Dendritic cell treated with granulocyte-macrophage colony-stimulating factor and Interleukin-4, amounts not matched to agents 40 ng/mL and 50 ng/mL, for 4 days (primary cell): Measurements from ENCODE around the gene PPP1R26.
"Not testable (repeated sequence)": the region's sequence is repeated elsewhere in the genome, so short reads cannot be mapped to it uniquely, and the experiment has no call there.

Source experiments
- H3K27ac Mint-ChIP-seq: one replicate; pipeline ENCODE4 v1.8.0; 2022; ENCODE audit warnings: mild to moderate bottlenecking, mixed read lengths
- H3K27me3 Mint-ChIP-seq: one replicate; pipeline ENCODE4 v1.8.0; 2022; ENCODE audit warnings: mild to moderate bottlenecking, mixed read lengths
- H3K36me3 Mint-ChIP-seq: one replicate; pipeline ENCODE4 v1.8.0; 2022; ENCODE audit warnings: low read depth, mixed read lengths
- H3K4me1 Mint-ChIP-seq: one replicate; pipeline ENCODE4 v1.8.0; 2022; ENCODE audit warnings: low read depth, mixed read lengths
- H3K4me3 Mint-ChIP-seq: one replicate; pipeline ENCODE4 v1.8.0; 2022; ENCODE audit warnings: mild to moderate bottlenecking, moderate library complexity, mixed read lengths
- H3K9me3 Mint-ChIP-seq: one replicate; pipeline ENCODE4 v1.8.0; 2022; ENCODE audit warnings: mixed read lengths
- intact Hi-C: fragments of 100-400 bp; cut with micrococcal nuclease; formaldehyde crosslinking; loops from one replicate; pipeline ENCODE4 v1.15.0; 2022

The PPP1R26 gene

DNA sequence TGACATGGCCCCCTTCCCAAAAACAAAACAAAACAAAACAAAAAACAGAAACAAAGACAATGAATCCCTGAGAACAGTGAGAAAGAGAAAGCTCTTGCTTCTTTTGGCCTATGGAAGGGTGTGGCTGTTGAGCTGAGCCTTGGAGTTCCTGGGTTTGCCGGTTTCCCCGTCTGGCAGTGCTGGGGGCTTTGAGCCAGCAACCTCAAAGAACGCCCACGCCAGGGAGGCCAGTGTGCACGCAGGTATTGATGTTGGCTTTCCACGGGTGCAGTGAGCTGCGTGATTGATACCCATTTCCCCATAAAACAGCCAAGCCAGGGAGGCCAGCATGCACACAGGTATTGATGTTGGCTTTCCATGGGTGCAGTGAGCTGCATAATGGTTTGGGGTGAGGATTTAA lies 33.3 kb downstream of the PPP1R26 start:
- H3K36me3 Mint-ChIP-seq, result no peaks in the 10 kb centered on the region
- no peaks in the 10 kb centered on the region for H3K4me1 Mint-ChIP-seq
- intact Hi-C loops, result no loop called here
- H3K27me3 Mint-ChIP-seq, result peaks cover 23% of the 10 kb centered on the region
- H3K4me3 Mint-ChIP-seq, result no peak overlapping the region
- H3K9me3 Mint-ChIP-seq, result peaks cover 13% of the 10 kb centered on the region
- H3K27ac Mint-ChIP-seq, result no peak overlapping the region

DNA sequence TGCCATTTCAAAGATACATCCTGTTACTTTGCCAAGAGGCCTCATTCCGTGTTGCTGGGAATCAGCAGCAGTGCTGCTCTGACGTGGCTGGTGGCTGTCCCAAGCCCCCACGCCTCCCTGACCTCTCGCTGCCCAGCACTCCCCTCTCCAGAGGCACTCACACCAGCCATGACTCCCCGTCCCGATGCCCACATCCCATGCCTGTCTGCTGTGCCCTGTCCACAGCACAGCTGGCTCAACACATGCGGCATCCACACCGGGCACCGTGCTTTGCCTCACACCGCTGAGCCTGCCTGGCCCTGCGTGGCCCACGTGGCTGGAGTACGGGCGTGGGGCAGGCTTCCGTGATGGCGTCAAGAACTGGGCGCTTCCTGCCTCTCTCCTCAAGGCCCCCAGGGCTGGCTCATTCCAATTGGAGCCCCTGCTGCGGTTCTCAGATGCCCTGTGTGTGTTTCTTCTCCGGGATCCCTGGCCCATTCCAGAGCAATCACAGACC lies 33.8 kb downstream of the PPP1R26 start:
- Mint-ChIP-seq H3K27me3 (peaks cover 25% of the 10 kb centered on the region), H3K36me3 (no peaks in the 10 kb centered on the region), H3K9me3 (peaks cover 13% of the 10 kb centered on the region), H3K4me1 (no peaks in the 10 kb centered on the region), H3K27ac (no peak overlapping the region), H3K4me3 (no peak overlapping the region)
- intact Hi-C loops, result no loop called here

DNA sequence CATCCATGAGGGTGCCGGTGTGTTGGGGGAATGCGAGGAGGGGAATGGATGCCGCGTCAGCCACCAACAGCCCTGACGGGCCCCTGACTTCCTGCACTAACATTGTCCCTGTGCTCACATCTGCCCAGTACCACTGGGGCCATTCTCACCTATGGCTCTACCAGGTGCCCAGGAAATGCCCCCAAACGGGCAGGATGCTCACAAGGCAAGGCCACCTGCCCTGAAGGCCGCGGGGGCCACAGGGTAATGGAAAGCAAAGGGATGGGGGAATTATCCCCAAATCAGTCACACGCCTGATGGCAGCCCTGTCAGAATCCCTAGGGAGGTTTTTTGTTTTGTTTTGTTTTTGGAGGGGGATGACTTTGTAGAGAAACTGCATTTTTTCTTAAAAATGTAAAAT lies 34.3 kb downstream of the PPP1R26 start:
- H3K9me3 Mint-ChIP-seq, H3K36me3 Mint-ChIP-seq, H3K4me1 Mint-ChIP-seq, H3K4me3 Mint-ChIP-seq, intact Hi-C loops, H3K27ac Mint-ChIP-seq: not testable (repeated sequence)
- H3K27me3 Mint-ChIP-seq, result peaks cover 27% of the 10 kb centered on the region

DNA sequence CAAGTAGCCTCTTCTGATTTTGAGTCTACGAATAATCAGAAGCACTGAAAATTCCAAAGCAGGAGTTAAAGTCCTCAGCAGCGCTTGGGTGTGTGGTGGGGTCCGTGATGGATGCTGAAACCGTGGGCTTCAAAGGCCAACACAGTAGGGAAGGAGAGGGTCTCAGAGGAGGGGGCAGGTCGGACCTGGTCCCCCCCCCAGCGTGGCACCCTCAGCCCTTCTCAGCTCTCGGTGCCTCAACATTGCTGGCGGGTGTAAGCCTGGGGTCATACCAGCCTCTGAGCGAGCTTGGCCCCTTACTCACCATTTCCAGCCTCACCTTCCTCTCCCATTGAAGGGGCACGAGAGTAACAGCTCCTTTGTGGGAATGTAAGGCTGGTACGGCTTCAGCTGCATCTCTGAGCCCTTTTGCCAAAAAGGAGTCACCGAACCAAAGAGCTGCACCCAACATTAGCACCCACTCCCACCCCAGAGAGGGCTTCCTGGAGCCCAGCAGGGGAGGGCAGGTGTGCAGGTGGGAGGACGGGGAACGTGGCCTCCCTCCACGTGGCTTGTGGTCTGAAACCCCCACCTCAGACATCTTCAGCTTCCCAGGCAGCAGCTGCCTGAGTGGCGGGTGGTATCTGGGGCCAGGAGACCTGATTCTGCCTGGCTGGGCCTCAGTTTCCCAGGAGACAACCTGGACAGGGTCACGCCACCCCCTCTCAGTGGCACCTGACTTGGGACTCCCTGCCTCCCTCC lies 34.9 kb downstream of the PPP1R26 start:
- H3K27ac Mint-ChIP-seq, result no peak overlapping the region
- H3K4me3 Mint-ChIP-seq, result no peak overlapping the region
- peaks cover 2% of the 10 kb centered on the region for H3K9me3 Mint-ChIP-seq
- H3K36me3 Mint-ChIP-seq, result no peaks in the 10 kb centered on the region
- H3K4me1 Mint-ChIP-seq, result no peaks in the 10 kb centered on the region
- peaks cover 32% of the 10 kb centered on the region for H3K27me3 Mint-ChIP-seq
- intact Hi-C loops, result no loop called here

DNA sequence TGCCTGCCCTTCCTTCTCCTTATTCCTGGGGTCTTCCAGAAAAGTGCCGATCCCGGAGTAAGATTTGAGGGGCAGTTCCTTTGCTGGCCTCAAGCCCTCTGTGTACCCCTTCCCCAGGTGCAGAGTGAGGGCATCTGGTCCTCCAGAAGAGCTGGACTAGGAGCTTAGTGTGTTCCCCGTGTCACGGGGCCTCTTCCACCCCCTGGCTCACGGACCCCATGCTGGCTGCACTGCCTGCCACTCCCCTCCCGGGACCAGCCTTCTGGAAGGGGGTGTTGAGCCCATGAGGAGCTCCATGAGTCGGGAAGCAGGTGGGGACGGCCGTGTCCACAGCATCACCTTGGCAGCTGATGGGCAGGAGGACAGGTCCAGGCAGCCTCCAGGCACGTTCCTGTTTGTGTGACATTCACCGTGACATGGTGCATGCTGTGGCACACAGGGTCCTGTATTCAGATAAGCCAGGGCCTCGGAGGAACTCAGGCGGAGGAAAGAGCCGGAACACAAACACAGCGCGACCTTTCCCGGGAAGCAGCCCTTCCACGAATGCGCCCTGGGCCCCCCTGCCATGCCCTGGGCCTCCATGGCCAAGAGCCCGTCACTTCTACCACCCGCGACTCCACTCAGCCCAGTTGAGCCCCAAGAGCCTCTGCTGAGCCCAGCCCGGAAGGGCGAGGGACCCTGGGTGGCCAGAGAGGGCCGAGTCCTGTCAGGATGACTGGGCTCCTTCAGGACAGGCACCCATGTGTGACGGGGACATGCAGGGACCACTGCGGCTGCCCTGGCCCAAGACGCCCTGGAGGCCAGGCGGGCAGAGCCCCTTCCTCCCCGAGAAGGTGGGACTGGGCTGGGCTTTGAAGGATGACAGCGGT lies 35.7 kb downstream of the PPP1R26 start:
- Mint-ChIP-seq H3K27ac (no peak overlapping the region), H3K36me3 (no peaks in the 10 kb centered on the region), H3K4me3 (no peak overlapping the region), H3K27me3 (peaks cover 36% of the 10 kb centered on the region), H3K9me3 (no peaks in the 10 kb centered on the region), H3K4me1 (no peaks in the 10 kb centered on the region)
- intact Hi-C loops, result no loop called here

DNA sequence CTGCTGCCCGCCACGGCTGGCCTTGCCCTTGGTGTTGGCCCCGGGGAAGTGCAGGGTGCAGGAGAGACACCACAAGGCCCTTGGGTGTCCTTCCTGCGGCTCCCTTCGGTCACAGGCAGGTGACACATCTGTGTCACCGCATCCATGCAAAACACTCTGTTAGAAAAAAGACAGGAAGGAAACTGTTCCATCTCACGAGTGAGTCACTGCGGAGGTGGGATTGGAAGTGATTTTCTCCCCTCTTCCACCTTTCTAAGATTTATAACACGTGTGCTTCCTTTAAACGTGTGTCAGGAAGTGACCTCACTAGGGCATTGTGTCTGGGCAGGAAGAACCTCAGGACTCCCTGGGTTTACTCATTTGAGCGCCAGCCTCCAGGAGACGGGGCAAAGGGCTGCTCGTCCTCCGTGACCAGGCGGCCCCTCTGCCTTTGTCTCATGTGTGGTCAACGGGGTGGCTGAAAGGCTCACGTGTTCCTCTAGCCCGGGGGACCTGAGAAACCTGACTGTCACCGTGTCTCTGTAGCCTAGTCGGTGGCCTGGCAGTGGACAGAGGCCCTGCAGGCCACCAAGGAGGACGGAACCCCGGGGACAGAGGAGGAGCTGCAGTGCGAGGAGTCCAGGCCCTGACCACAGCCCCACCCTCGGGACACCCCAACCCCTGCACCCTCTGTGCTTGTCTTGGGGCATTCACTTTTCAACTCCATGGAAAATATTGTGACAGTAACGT lies 36.7 kb downstream of the PPP1R26 start:
- intact Hi-C loops, result no loop called here
- Mint-ChIP-seq H3K9me3 (no peaks in the 10 kb centered on the region), H3K27ac (no peak overlapping the region), H3K27me3 (peaks cover 39% of the 10 kb centered on the region), H3K4me3 (no peak overlapping the region), H3K36me3 (no peaks in the 10 kb centered on the region), H3K4me1 (no peaks in the 10 kb centered on the region)

DNA sequence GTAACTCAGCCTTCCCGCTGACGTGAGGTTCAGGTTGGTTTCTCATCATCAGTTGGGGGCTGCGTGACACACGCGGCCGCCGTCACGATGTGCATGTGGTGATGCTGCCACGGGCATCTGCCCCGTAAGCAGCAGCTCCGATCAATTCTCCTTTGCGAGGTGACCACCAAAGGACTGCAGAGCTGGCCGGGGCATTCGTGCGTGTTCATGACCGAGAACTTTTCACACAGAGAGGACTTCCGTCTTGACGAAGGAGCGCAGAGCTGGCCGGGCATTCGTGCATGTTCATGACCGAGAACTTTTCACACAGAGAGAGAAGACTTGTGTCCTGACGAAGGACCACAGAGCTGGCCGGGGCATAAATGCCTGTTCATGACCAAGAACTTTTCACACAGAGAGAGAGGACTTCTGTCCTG lies 37.8 kb downstream of the PPP1R26 start:
- intact Hi-C loops, result no loop called here
- Mint-ChIP-seq H3K4me3 (no peak overlapping the region), H3K27ac (no peak overlapping the region), H3K36me3 (no peaks in the 10 kb centered on the region), H3K4me1 (no peaks in the 10 kb centered on the region), H3K9me3 (no peaks in the 10 kb centered on the region), H3K27me3 (peaks cover 35% of the 10 kb centered on the region)

DNA sequence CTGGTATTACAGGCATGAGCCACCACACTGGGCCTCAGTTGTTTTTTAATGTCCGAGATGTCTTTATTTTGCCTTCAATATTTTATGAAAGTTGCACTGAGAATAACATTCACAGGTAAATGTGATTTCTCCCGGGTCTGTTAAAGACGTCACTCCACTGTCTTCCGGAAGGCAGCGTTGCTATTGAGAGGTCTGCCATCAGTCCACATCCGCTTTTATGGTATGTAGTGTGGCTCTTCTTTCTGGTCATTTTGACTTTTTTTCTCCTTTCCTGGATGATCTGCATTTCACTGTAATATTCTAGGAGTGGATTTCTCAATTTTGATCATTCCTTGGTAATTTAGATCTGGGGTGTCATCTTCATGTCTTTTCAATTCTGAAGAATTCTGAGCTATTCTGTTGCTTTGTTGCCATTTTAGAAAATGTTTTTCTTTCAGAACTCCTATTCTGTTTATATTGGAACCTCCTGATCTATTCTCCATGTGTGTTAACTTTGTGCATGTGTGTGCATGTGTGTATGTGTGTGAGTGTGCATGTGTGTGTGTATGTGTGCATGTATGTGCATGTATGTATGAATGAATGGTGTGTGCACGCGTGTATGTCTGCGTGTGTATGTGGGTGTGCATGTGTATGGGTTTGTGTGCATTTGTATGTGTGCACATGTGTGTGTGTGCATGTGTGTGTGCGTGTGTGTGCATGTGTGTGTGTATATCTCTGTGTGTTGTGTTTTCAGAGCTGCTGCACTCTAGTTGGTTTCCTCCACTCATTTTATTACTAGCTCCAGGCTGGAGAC lies 39.8 kb downstream of the PPP1R26 start:
- intact Hi-C loops, result no loop called here
- no peak overlapping the region for H3K27ac Mint-ChIP-seq
- H3K27me3 Mint-ChIP-seq, result peaks cover 30% of the 10 kb centered on the region
- H3K9me3 Mint-ChIP-seq, result no peaks in the 10 kb centered on the region
- H3K36me3 Mint-ChIP-seq, result no peaks in the 10 kb centered on the region
- no peaks in the 10 kb centered on the region for H3K4me1 Mint-ChIP-seq
- H3K4me3 Mint-ChIP-seq, result no peak overlapping the region

DNA sequence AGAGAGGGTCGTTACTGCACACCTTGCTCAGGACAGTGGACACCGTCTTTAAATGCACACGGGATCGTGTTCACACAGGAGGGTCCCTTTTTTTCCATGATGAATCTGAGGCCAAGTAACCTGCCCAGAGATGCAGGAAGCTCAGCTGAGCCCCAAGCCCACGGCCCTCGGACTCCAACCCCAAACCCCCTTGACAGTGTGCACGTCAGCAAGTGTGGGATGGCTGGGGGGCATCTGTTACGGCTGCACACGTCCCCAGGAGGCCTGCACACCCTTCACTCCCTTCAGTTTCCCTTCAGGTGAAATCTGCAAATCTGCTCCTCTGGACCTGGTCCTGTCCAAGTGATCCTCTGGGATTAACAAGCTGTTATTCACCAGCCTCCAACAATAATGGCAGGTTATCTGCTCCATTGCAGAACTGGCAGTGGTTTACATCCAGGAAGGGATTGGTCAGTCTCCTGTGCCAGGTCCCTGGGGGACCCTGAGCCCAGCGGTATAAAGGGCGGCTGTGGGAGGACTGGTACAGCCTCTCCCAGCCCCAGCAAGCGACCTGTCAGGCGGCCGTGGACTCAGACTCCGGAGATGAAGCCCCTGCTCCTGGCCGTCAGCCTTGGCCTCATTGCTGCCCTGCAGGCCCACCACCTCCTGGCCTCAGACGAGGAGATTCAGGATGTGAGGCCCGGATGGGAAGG lies 41.5 kb downstream of the PPP1R26 start, which contains the start of gene LCN1:
Gene LCN1 (plus strand): TSS at position 525 of the 692 bp plus-strand sequence. CDS start 58 bp downstream, at position 583.
- intact Hi-C loops, result no loop called here
- Mint-ChIP-seq H3K9me3 (no peaks in the 10 kb centered on the region), H3K4me1 (no peaks in the 10 kb centered on the region), H3K27ac (no peak within 1 kb of the TSS), H3K27me3 (peaks cover 24% of the 10 kb centered on the region), H3K36me3 (no peaks in the 10 kb centered on the region), H3K4me3 (no peak within 1 kb of the TSS)

DNA sequence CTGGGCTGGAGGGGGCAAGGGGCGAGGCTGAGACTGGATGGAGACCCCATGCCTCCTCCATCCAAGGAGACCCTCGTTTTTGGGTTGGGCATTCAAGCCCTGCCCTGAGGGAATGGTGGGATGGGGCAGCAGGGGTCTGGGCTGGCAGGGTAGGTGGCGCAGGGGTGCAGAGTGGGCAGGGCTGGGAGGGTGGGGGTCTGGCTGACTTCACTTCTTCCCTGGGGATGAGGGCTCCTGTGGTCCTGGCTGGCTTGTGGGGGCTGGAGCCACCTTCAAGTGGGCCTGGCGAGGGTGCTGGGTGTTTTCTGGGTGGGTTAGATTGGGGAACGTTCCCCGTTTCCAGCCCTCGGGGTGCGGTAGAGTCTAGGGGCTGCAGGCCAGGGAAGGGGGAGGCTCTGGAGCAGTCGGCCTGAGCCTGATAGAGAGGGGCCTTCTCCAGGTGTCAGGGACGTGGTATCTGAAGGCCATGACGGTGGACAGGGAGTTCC lies 42.1 kb downstream of the PPP1R26 start:
- Mint-ChIP-seq H3K4me1 (no peaks in the 10 kb centered on the region), H3K4me3 (no peak overlapping the region)

DNA sequence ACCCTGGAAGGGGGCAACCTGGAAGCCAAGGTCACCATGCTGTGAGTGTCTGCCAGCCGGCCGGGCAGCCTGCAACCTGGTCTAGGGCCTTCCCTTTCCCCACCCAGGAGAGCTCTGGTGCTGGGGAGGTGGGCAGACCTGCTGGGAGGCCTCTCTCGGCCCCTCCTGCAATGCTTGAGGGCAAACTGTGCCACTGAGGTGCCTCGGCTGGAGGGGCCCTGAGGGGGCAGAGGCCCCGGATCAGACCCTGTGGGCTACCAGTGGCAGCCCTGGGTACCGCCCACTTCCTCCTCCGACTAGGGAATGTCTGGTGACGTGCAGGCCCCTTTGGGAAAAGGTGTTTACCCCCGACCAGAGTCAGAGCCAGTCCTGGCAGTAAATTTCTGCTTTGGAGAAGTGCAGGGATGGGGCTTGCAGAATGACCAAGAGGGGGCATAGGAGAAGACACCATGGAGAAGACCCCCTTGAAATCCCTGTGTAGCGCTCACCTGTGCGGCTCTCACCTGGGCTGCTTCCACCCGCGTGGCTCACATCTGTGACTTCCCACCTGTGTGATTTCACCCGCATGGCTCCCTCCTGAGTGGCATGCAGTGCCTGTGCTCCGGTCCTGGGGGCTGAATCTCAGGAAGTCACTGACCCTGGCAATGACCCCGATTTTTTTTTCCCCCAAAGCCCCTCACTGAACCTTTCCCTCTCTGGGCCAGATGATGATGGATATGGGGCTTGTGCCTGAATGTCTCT lies 42.7 kb downstream of the PPP1R26 start:
- intact Hi-C loops, result no loop called here
- H3K27ac Mint-ChIP-seq, result no peak overlapping the region
- H3K36me3 Mint-ChIP-seq, result no peaks in the 10 kb centered on the region
- no peaks in the 10 kb centered on the region for H3K4me1 Mint-ChIP-seq
- peaks cover 23% of the 10 kb centered on the region for H3K27me3 Mint-ChIP-seq
- H3K4me3 Mint-ChIP-seq, result no peak overlapping the region
- no peaks in the 10 kb centered on the region for H3K9me3 Mint-ChIP-seq

More for the DNA sequence above, 42.1 kb downstream of the PPP1R26 start:
- peaks cover 24% of the 10 kb centered on the region for H3K27me3 Mint-ChIP-seq
- H3K27ac Mint-ChIP-seq, result no peak overlapping the region
- intact Hi-C loops, result no loop called here
- no peaks in the 10 kb centered on the region for H3K36me3 Mint-ChIP-seq
- no peaks in the 10 kb centered on the region for H3K9me3 Mint-ChIP-seq

DNA sequence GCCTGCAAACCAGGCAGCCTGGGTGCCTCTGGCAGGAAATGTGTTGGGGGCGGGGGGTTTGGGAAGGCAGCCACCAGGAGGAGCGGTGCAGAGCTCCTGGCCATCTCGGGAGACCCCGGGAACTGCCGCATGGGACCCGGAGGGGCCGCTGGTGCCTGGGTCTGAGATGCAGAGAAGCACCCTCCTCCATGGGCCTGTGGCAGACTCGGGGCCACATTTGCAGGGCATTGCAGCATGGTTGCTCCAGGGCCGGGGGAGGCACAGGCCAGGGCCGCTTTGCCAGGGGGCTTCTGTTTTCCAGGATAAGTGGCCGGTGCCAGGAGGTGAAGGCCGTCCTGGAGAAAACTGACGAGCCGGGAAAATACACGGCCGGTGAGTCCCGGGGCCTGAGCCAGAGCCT lies 43.3 kb downstream of the PPP1R26 start:
- intact Hi-C loops, result no loop called here
- H3K4me3 Mint-ChIP-seq, result no peak overlapping the region
- H3K27me3 Mint-ChIP-seq, result peaks cover 19% of the 10 kb centered on the region
- no peaks in the 10 kb centered on the region for H3K9me3 Mint-ChIP-seq
- no peaks in the 10 kb centered on the region for H3K4me1 Mint-ChIP-seq
- H3K36me3 Mint-ChIP-seq, result no peaks in the 10 kb centered on the region
- no peak overlapping the region for H3K27ac Mint-ChIP-seq
